Inferior parietal cortex (tissue), 1 donor: Measurements from ENCODE around the gene RAPGEF1.
"Not testable (repeated sequence)": the region's sequence is repeated elsewhere in the genome, so short reads cannot be mapped to it uniquely, and the experiment has no call there.

ENCODE experiments used
- DNase-seq: peaks from one replicate; pipeline ENCODE4 v3.0.0-alpha.2; 2016; ENCODE audit errors: extremely low spot score

RAPGEF1 gene

DNA sequence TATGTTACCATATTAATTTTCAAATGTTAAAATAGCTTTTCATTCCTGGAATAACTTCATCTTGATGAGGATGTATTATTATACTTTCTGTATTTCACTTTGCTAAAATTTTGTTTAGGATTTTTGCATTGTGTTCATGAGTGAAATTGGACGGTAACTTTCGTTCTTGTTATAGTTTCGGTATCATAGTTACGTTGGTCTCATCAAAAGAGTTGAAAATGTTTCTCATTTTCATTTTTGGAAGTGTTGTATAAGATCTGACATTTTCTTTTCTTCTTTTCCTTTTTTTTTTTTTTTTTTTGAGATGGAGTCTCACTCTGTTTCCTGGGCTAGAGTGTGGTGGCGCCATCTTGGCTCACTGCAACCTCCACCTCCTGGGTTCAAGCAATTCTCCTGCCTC is 174.5 kb downstream of the RAPGEF1 start:
- DNase-seq: no peak

- DNase-seq: no peak
Measured at GRCh38 chr9:131562032-131562959, 177.6 kb downstream of the RAPGEF1 start.

DNA sequence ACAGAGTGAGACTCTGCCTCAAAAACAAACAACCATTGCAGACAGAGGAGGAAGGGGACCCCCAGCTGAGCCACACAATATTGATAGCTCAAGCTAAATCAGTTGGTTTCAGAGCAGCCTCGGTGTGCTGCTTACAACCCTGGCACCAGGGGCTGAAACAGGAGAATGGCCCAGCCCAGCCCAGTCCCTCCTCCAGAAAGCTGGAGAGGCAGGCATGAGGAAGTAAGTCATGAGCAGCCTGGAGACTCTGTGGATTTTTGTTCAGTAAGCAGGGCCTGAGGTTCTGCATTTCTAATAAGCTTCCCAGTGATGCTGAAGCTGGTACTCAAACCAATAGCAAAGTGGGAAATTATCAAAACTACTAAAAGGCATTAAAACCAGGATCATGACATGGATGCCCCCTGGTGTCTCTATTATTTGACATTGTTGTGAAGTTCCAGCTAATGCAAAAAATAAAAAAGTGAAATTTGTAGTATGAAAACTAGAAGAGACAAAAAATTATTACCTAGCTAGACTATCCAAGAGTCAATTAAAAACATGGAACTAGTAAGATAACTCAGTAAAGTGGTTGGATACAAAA is 180.4 kb downstream of the RAPGEF1 start:
- DNase-seq: no peak

GRCh38 chr9:131557855-131558548 is 181.9 kb downstream of the RAPGEF1 start:
- DNase-seq: no peak

DNA sequence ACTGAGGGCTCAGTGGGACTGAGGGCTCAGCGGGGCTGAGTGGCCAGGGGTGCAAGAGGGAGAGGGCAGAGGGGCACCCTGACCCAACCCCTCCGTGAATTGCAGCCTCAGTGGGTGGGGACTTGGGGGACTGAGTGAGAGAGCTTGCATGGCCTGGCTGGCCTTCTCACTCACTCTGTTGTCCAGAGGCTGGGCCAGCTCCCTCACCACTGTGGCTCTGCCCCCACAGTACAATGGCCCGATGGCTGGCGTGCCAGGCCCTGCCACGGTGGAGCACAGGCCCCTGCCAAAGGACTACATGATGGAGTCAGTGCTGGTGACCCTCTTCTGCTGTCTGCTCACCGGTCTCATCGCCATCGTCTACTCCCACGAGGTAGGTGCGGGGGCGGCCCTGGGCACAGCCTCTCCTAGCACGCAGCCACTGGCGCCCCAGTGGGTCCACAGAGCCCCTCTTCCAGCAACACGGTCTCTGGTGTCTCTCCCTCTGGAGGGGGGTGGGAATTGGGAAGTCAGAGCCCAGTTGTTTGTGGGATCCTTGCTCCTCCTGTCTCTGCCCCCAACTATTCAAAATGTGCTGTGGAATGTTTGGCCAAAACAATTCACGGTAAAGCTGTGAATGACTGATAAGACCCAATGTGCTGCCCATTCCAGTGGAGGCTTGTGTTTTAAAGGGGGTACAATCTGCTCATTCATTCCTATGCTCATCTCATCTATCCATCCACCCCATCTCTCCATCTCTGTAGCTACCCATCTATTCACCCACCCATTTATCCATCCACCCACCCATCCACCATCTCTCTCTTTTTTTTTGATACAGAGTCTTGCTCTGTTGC is 183.8 kb downstream of the RAPGEF1 start:
- no peak for DNase-seq

- DNase-seq: no peak
Measured at GRCh38 chr9:131554843-131555351, 185.0 kb downstream of the RAPGEF1 start.

- no peak for DNase-seq
Measured at GRCh38 chr9:131554087-131554842, 185.6 kb downstream of the RAPGEF1 start.

DNA sequence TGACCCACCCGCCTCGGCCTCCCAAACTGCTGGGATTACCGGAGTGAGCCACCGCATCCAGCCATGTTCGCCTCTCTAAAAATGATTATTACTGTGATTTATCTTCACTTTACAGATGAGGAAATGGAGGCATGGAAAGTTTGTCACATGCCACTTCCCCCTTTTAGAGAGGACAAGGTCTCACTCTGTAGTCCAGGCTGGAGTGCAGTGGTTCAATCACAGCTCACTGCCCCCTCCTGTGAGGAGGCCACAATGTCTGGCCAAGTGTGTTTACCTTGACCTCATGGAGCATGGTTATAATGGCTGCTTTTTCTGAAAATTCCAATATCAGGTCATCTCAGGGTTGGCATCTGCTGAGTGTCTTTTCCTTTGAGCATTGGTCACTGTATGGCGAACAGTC is 187.8 kb downstream of the RAPGEF1 start:
- DNase-seq: no peak

DNA sequence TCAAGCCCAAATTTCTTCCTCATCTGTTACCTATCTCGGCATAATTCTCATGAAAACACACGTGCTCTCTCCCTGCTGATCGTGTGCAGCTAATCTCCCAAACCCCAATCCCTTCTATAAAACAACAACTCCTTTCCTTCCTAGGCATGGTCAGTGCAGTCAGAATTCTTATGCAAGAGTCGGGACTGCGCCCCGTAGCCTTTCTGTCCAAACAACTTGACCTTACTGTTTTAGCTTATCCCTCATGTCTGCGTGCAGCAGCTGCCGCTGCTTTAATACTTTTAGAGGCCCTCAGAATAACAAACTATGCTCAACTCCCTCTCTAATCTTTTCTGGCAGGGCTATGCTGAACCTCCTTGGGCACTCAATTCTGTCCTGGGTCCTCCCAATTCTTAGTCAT is 189.4 kb downstream of the RAPGEF1 start:
- not testable (repeated sequence) for DNase-seq

GRCh38 chr9:131549186-131549585 is 190.7 kb downstream of the RAPGEF1 start:
- DNase-seq: not testable (repeated sequence)

GRCh38 chr9:131546336-131547084 is 193.4 kb downstream of the RAPGEF1 start:
- DNase-seq: no peak

GRCh38 chr9:131545786-131546335 is 194.0 kb downstream of the RAPGEF1 start:
- DNase-seq: no peak

DNA sequence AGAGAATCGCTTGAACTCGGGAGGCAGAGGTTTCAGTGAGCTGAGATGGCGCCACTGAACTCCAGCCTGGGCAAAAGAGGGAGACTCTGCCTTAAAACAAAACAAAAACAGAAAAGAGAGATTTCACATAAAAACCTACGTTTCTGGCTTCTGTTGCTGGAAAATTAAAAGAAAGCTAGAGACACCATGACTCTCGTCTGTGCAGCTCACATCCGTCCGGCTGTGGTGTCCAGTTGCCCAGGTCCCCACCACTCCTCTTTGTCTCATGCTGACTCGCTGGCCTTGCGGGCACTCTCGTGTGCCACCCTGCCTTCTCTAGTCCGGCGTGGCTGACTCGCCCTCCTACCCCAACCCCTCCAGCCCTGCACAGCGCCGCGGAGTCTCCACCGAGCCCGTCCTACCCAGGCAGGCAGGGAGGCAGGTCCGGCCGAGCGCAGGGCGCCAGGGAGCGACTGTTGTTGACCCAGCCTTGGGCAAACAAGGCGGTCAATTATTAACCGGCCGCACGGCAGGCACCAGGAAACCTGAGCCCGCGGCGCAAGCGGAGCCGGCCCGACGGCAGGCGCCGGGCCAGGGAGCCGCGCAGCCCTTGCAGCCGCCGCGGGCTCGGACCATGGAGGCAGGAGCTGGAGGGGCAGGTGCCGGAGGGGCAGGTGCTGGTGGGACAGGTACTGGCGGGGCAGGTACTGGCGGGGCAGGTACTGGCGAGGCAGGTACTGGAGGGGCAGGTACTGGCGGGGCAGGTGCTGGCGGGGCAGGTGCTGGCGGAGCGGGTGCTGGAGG is 194.7 kb downstream of the RAPGEF1 start, which contains the start of gene PRRT1B:
Gene PRRT1B (plus strand): TSS at position 521 of the 783 bp plus-strand sequence. CDS start 93 bp downstream, at position 614.
- no peak for DNase-seq

GRCh38 chr9:131543141-131543540 is 196.7 kb downstream of the RAPGEF1 start:
- no peak for DNase-seq

DNA sequence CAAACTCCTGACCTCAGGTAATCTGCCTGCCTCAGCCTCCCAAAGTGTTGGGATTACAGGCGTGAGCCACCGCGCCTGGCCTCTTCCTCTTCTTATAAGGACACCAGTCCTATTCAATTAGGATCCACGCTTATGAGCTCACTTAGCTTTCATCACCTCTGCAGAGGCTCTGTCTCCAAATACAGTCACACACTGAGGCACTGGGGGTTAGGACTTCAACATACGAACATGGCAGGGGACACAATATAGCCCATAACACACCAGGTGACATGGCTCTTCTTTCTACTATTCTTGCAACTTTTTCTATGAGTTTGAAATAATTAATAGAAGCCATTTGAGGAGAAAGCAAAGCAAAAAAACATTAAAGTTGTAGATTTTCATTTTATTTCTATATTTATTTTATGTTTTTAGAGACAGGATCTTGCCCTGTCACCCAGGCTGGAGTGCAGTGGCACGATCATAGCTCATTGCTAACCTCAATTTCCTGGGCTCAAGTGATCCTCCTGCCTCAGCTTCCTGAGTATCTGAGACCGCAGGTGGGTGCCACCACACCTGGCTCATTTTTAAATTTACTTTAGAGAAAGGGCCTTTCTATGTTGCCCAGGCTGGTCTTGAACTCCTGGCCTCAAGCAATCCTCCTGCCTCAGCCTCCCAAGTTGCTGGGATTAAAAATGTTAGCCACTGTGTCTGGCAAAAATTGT is 200.5 kb downstream of the RAPGEF1 start:
- DNase-seq: no peak

DNA sequence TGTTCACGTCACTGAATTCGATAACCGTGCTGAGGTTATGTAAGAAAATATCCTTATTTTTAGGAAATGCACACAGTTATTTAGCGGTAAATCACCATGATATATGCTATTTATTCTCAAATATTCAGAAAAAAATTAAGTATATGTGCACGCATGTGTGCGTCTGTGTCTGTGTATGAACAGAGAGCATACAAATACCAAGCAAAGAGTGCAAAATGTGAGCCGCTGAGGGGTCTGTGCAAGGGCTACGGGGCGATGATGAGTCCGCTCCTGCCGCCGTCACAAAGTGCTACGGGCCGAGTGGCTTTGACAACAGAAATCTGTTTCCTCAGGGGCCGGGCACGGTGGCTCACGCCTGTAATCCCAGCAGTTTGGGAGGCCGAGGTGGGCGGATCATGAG is 201.9 kb downstream of the RAPGEF1 start:
- no peak for DNase-seq

GRCh38 chr9:131534721-131535237 is 205.1 kb downstream of the RAPGEF1 start:
- DNase-seq: no peak
